ENCODE measurements around the gene GPC3.

GPC3 gene

GRCh38 chrX:133971586-133971985 lies 13.8 kb downstream of the GPC3 start:
- Histone ChIP-seq H3K4me1 (ENCODE audit: control insufficient read depth in 1 of 2, insufficient read depth in 1 of 2, low read depth in 1 of 2, low read length in 1 of 2) (no peaks in the 10 kb centered on the region), H3K9me3 (no peaks in the 10 kb centered on the region), H3K4me3 (ENCODE audit: low read depth in 1 of 2, low read length in 1 of 2) (no peak overlapping the region), H3K36me3 (no peaks in the 10 kb centered on the region), H3K27me3 (no peaks in the 10 kb centered on the region), H3K27ac (no peak overlapping the region)
- no peak for TF ChIP-seq CTCF (IDR thresholded peaks at IDR 0.05)

- TF ChIP-seq CTCF (IDR thresholded peaks at IDR 0.05) = no peak
- Histone ChIP-seq H3K4me1 (ENCODE audit: control insufficient read depth in 1 of 2, insufficient read depth in 1 of 2, low read depth in 1 of 2, low read length in 1 of 2) (no peaks in the 10 kb centered on the region), H3K27ac (no peak overlapping the region), H3K9me3 (no peaks in the 10 kb centered on the region), H3K4me3 (ENCODE audit: low read depth in 1 of 2, low read length in 1 of 2) (no peak overlapping the region), H3K36me3 (no peaks in the 10 kb centered on the region), H3K27me3 (no peaks in the 10 kb centered on the region)
These were observed 15.3 kb downstream of the GPC3 start for GRCh38 chrX:133970076-133970475.

GRCh38 chrX:133969191-133969590 lies 16.2 kb downstream of the GPC3 start:
- Histone ChIP-seq H3K27me3 (no peaks in the 10 kb centered on the region), H3K27ac (no peak overlapping the region), H3K9me3 (no peaks in the 10 kb centered on the region), H3K4me1 (ENCODE audit: control insufficient read depth in 1 of 2, insufficient read depth in 1 of 2, low read depth in 1 of 2, low read length in 1 of 2) (no peaks in the 10 kb centered on the region), H3K36me3 (no peaks in the 10 kb centered on the region), H3K4me3 (ENCODE audit: low read depth in 1 of 2, low read length in 1 of 2) (no peak overlapping the region)
- no peak for TF ChIP-seq CTCF (IDR thresholded peaks at IDR 0.05)

GRCh38 chrX:133968109-133968508 lies 17.3 kb downstream of the GPC3 start:
- Histone ChIP-seq H3K9me3 (no peaks in the 10 kb centered on the region), H3K4me3 (ENCODE audit: low read depth in 1 of 2, low read length in 1 of 2) (no peak overlapping the region), H3K36me3 (no peaks in the 10 kb centered on the region), H3K4me1 (ENCODE audit: control insufficient read depth in 1 of 2, insufficient read depth in 1 of 2, low read depth in 1 of 2, low read length in 1 of 2) (no peaks in the 10 kb centered on the region), H3K27me3 (no peaks in the 10 kb centered on the region), H3K27ac (no peak overlapping the region)
- no peak for TF ChIP-seq CTCF (IDR thresholded peaks at IDR 0.05)

GRCh38 chrX:133966199-133966598 lies 19.2 kb downstream of the GPC3 start:
- no peak overlapping the region for H3K27ac ChIP-seq
- no peaks in the 10 kb centered on the region for H3K4me1 ChIP-seq (ENCODE audit: control insufficient read depth in 1 of 2, insufficient read depth in 1 of 2, low read depth in 1 of 2, low read length in 1 of 2)
- H3K27me3 ChIP-seq = no peaks in the 10 kb centered on the region
- no peak overlapping the region for H3K4me3 ChIP-seq (ENCODE audit: low read depth in 1 of 2, low read length in 1 of 2)
- H3K9me3 ChIP-seq = no peaks in the 10 kb centered on the region
- H3K36me3 ChIP-seq = no peaks in the 10 kb centered on the region
- TF ChIP-seq CTCF (IDR thresholded peaks at IDR 0.05) = no peak

GRCh38 chrX:133965321-133965720 lies 20.1 kb downstream of the GPC3 start:
- Histone ChIP-seq H3K9me3 (no peaks in the 10 kb centered on the region), H3K4me1 (ENCODE audit: control insufficient read depth in 1 of 2, insufficient read depth in 1 of 2, low read depth in 1 of 2, low read length in 1 of 2) (no peaks in the 10 kb centered on the region), H3K27ac (no peak overlapping the region), H3K27me3 (no peaks in the 10 kb centered on the region), H3K36me3 (no peaks in the 10 kb centered on the region), H3K4me3 (ENCODE audit: low read depth in 1 of 2, low read length in 1 of 2) (no peak overlapping the region)
- no peak for TF ChIP-seq CTCF (IDR thresholded peaks at IDR 0.05)
